Sciatic nerve (tissue), 2 donors: Measurements from ENCODE around the gene SLIT3. TPM values are rescaled to one million over a fixed set of nuclear protein-coding genes. Genes with fewer than 3 reads are reported as not detected.
"Not testable (repeated sequence)": the region's sequence is repeated elsewhere in the genome, so short reads cannot be mapped to it uniquely, and the experiment has no call there.

Experiments
- ATAC-seq: fragments of 200-7000 bp; cut with Tn5 transposase; one replicate; pipeline ENCODE4 v1.9.1; 2020; ENCODE audit warnings: mild to moderate bottlenecking, moderate library complexity
- DNase-seq: peaks from one replicate; pipeline ENCODE4 v3.0.0-alpha.2; 2020; ENCODE audit warnings: low spot score
- intact Hi-C: fragments of 100-400 bp; cut with DNase I; formaldehyde crosslinking; loops from one replicate; pipeline ENCODE4 v1.14.2; 2022
- total RNA-seq: library from RNA; stranded (reverse); fragmentation: NEBNext Ultra II Directional; extraction: Animal tissue kit (Norgen Biotek cat#: 25700); gene quantifications from one replicate; pipeline ENCODE4 v1.2.1, GENCODE V29; 2021
- donor health status: DM: no; HTN: no; CAD: no.
- donor health status: DM: no; HTN: no; CAD: no.

SLIT3 gene
- total RNA-seq, 1 donor from 2014 or later, result 50.6 TPM

- no peak for DNase-seq
- intact Hi-C loops, result no loop called here
- ATAC-seq, result peak; percentile 78
Observed at GRCh38 chr5:169160405-169160901, 140.5 kb downstream of the SLIT3 start.

GRCh38 chr5:169158764-169159163, 142.2 kb downstream of the SLIT3 start:
- no peak for ATAC-seq
- intact Hi-C loops, result no loop called here
- DNase-seq, result no peak

GRCh38 chr5:169157064-169157463, 143.9 kb downstream of the SLIT3 start:
- no peak for ATAC-seq
- no peak for DNase-seq
- intact Hi-C loops, result no loop called here

- ATAC-seq (no peak), DNase-seq (no peak)
- intact Hi-C loops, result no loop called here
Observed at GRCh38 chr5:169154679-169155078, 146.3 kb downstream of the SLIT3 start.

GRCh38 chr5:169153405-169153804, 147.5 kb downstream of the SLIT3 start:
- ATAC-seq, result peak; percentile 74
- intact Hi-C loops, result no loop called here
- no peak for DNase-seq

- ATAC-seq (no peak), DNase-seq (no peak)
- intact Hi-C loops, result no loop called here
Observed at GRCh38 chr5:169152946-169153345, 148.0 kb downstream of the SLIT3 start.

- intact Hi-C loops, result no loop called here
- no peak for DNase-seq
- no peak for ATAC-seq
Observed at GRCh38 chr5:169152453-169152852, 148.5 kb downstream of the SLIT3 start.

- DNase-seq, result no peak
- ATAC-seq, result no peak
- intact Hi-C loops, result no loop called here
Observed at GRCh38 chr5:169151051-169151805, 149.7 kb downstream of the SLIT3 start.

GRCh38 chr5:169150108-169150507, 150.8 kb downstream of the SLIT3 start:
- no peak for ATAC-seq
- no peak for DNase-seq
- intact Hi-C loops, result no loop called here

- DNase-seq (no peak), ATAC-seq (no peak)
- intact Hi-C loops, result no loop called here
Observed at GRCh38 chr5:169149317-169149716, 151.6 kb downstream of the SLIT3 start.

GRCh38 chr5:169148138-169148740, 152.7 kb downstream of the SLIT3 start:
- DNase-seq (no peak), ATAC-seq (no peak)
- intact Hi-C loops, result no loop called here

- no peak for DNase-seq
- intact Hi-C loops, result no loop called here
- no peak for ATAC-seq
Observed at GRCh38 chr5:169147534-169147933, 153.4 kb downstream of the SLIT3 start.

- ATAC-seq, result no peak
- DNase-seq, result no peak
- intact Hi-C loops, result no loop called here
Observed at GRCh38 chr5:169146158-169146557, 154.8 kb downstream of the SLIT3 start.

- DNase-seq (no peak), ATAC-seq (no peak)
- intact Hi-C loops, result no loop called here
Observed at GRCh38 chr5:169142264-169142970, 158.5 kb downstream of the SLIT3 start.

- DNase-seq, ATAC-seq, intact Hi-C loops: not testable (repeated sequence)
Observed at GRCh38 chr5:169140215-169140614, 160.7 kb downstream of the SLIT3 start.

- DNase-seq (peak; percentile 62), ATAC-seq (peak; percentile 85)
- intact Hi-C loops, result no loop called here
Observed at GRCh38 chr5:169139480-169140050, 161.4 kb downstream of the SLIT3 start.

GRCh38 chr5:169133531-169133930, 167.4 kb downstream of the SLIT3 start:
- DNase-seq (no peak), ATAC-seq (no peak)
- intact Hi-C loops, result no loop called here

GRCh38 chr5:169132302-169132660, 168.7 kb downstream of the SLIT3 start:
- ATAC-seq (no peak), DNase-seq (no peak)
- intact Hi-C loops, result no loop called here

GRCh38 chr5:169131616-169132301, 169.2 kb downstream of the SLIT3 start:
- ATAC-seq (peak; percentile 22), DNase-seq (no peak)
- intact Hi-C loops, result no loop called here
